Liver (tissue), 3 donors: Measurements from ENCODE around the gene NFKBIB.

Source experiments
- EGR1 ChIP-seq, 2 donors: IDR thresholded peaks; 2 replicates each; pipeline ENCODE4 v1.6.1; 2016 to 2018; ENCODE audit warnings: antibody characterized with exemption in 2 of 2, low read depth in 2 of 2
- FOXA1 ChIP-seq: IDR thresholded peaks from 2 replicates; pipeline ENCODE4 v1.6.1; 2016; ENCODE audit warnings: antibody characterized with exemption
- FOXA2 ChIP-seq: IDR thresholded peaks from 2 replicates; pipeline ENCODE4 v1.6.1; 2016; ENCODE audit warnings: antibody characterized with exemption
- GABPA ChIP-seq, 2 donors: IDR thresholded peaks in 1 of 2; conservative IDR thresholded peaks in 1 of 2; 2 replicates each; pipeline ENCODE4 v1.6.1; 2016; ENCODE audit warnings: antibody characterized with exemption in 2 of 2, mild to moderate bottlenecking in 1 of 2, moderate library complexity in 1 of 2
- HNF4A ChIP-seq, 2 donors: conservative IDR thresholded peaks; 2 replicates each; pipeline ENCODE4 v1.6.1; 2016; ENCODE audit warnings: antibody characterized with exemption in 2 of 2, mild to moderate bottlenecking in 2 of 2
- NR2F2 ChIP-seq: IDR thresholded peaks from 2 replicates; pipeline ENCODE4 v1.6.1; 2016; ENCODE audit warnings: antibody characterized with exemption
- RAD21 ChIP-seq, 2 donors: IDR thresholded peaks; 2 replicates each; pipeline ENCODE4 v1.6.1; 2016; ENCODE audit warnings: antibody characterized with exemption in 2 of 2, mild to moderate bottlenecking in 2 of 2
- SP1 ChIP-seq: IDR thresholded peaks from 2 replicates; pipeline ENCODE4 v1.6.1; 2018; ENCODE audit warnings: antibody characterized with exemption, mild to moderate bottlenecking
- TAF1 ChIP-seq: conservative IDR thresholded peaks from 2 replicates; pipeline ENCODE4 v1.6.1; 2016; ENCODE audit warnings: antibody characterized with exemption, mild to moderate bottlenecking
- YY1 ChIP-seq: IDR thresholded peaks from 2 replicates; pipeline ENCODE4 v1.6.1; 2016; ENCODE audit warnings: antibody characterized with exemption, mild to moderate bottlenecking
- TF ChIP-seq, protein P1 (sequence below): fragments of 150-350 bp; IDR thresholded peaks from 2 replicates; pipeline ENCODE4 v1.5.1; 2017; ENCODE audit warnings: improper control_type of control experiment, low read depth, low read length; ENCODE audit not compliant: missing input control
- TF ChIP-seq, protein P2 (sequence below): IDR thresholded peaks from 2 replicates; pipeline ENCODE4 v1.6.1; 2016; ENCODE audit warnings: antibody characterized with exemption, mild to moderate bottlenecking
- TF ChIP-seq, protein P3 (sequence below): IDR thresholded peaks from 2 replicates; pipeline ENCODE4 v1.6.1; 2016; ENCODE audit warnings: antibody characterized with exemption
- donor health status: healthy.
- donor health status: healthy.

DNA sequence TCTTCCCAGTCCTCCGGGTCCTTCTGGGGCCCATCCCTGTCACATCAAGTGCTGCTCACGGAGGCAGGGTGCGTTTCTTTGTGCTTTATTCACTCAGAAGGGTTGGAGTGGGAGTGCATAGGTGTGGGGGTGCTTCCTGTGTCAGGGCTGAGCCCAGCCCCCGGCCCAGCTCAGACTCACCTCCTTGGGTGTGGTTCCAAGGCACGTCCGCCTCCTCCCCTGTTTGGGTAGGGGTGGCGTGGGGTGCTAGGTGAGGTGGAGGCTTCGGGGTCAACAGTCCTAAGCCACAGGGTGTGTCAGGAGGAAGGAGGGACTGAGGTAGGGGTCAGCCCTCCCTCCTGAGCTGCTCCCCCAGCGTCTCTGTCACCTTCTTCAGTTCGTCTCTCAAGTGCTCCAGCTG lies 9.1 kb downstream of the NFKBIB start:
- TF ChIP-seq GABPA (IDR thresholded peaks at IDR 0.05 in 1 of 2, conservative IDR thresholded peaks at IDR 0.05 in 1 of 2), result no peak
- TF ChIP-seq YY1, result no peak
- TF ChIP-seq, protein P1, sequence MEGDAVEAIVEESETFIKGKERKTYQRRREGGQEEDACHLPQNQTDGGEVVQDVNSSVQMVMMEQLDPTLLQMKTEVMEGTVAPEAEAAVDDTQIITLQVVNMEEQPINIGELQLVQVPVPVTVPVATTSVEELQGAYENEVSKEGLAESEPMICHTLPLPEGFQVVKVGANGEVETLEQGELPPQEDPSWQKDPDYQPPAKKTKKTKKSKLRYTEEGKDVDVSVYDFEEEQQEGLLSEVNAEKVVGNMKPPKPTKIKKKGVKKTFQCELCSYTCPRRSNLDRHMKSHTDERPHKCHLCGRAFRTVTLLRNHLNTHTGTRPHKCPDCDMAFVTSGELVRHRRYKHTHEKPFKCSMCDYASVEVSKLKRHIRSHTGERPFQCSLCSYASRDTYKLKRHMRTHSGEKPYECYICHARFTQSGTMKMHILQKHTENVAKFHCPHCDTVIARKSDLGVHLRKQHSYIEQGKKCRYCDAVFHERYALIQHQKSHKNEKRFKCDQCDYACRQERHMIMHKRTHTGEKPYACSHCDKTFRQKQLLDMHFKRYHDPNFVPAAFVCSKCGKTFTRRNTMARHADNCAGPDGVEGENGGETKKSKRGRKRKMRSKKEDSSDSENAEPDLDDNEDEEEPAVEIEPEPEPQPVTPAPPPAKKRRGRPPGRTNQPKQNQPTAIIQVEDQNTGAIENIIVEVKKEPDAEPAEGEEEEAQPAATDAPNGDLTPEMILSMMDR, result no peak
- TF ChIP-seq, protein P2, sequence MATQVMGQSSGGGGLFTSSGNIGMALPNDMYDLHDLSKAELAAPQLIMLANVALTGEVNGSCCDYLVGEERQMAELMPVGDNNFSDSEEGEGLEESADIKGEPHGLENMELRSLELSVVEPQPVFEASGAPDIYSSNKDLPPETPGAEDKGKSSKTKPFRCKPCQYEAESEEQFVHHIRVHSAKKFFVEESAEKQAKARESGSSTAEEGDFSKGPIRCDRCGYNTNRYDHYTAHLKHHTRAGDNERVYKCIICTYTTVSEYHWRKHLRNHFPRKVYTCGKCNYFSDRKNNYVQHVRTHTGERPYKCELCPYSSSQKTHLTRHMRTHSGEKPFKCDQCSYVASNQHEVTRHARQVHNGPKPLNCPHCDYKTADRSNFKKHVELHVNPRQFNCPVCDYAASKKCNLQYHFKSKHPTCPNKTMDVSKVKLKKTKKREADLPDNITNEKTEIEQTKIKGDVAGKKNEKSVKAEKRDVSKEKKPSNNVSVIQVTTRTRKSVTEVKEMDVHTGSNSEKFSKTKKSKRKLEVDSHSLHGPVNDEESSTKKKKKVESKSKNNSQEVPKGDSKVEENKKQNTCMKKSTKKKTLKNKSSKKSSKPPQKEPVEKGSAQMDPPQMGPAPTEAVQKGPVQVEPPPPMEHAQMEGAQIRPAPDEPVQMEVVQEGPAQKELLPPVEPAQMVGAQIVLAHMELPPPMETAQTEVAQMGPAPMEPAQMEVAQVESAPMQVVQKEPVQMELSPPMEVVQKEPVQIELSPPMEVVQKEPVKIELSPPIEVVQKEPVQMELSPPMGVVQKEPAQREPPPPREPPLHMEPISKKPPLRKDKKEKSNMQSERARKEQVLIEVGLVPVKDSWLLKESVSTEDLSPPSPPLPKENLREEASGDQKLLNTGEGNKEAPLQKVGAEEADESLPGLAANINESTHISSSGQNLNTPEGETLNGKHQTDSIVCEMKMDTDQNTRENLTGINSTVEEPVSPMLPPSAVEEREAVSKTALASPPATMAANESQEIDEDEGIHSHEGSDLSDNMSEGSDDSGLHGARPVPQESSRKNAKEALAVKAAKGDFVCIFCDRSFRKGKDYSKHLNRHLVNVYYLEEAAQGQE, result no peak
- TF ChIP-seq FOXA1, result no peak
- TF ChIP-seq, protein P3, sequence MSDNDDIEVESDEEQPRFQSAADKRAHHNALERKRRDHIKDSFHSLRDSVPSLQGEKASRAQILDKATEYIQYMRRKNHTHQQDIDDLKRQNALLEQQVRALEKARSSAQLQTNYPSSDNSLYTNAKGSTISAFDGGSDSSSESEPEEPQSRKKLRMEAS, result no peak
- no peak for TF ChIP-seq TAF1
- TF ChIP-seq EGR1 (IDR thresholded peaks at IDR 0.05; ENCODE audit: low read depth in 2 of 2), result no peak
- TF ChIP-seq RAD21 (IDR thresholded peaks at IDR 0.05), result no peak
- TF ChIP-seq FOXA2, result no peak
- no peak for TF ChIP-seq NR2F2
- no peak for TF ChIP-seq HNF4A (conservative IDR thresholded peaks at IDR 0.05)
- TF ChIP-seq SP1, result no peak
